Ishikawa (cell line): ENCODE measurements around the gene ANKRD11.

ENCODE experiments used
- CEBPB ChIP-seq: IDR thresholded peaks from 2 replicates; pipeline ENCODE4 v1.6.1; 2012
- EP300 ChIP-seq: IDR thresholded peaks from 2 replicates; pipeline ENCODE4 v1.6.1; 2012; ENCODE audit warnings: borderline replicate concordance
- FOXM1 ChIP-seq: IDR thresholded peaks from 2 replicates; pipeline ENCODE4 v1.6.1; 2012; ENCODE audit warnings: low read depth, borderline replicate concordance
- MAX ChIP-seq: IDR thresholded peaks from 2 replicates; pipeline ENCODE4 v1.6.1; 2012
- REST ChIP-seq: IDR thresholded peaks from 2 replicates; pipeline ENCODE4 v1.6.1; 2012; ENCODE audit warnings: low read depth, mild to moderate bottlenecking
- TEAD4 ChIP-seq: IDR thresholded peaks from 2 replicates; pipeline ENCODE4 v1.6.1; 2012
- YY1 ChIP-seq: IDR thresholded peaks from 2 replicates; pipeline ENCODE4 v1.6.1; 2012; ENCODE audit warnings: low read depth

- no peak for TF ChIP-seq TEAD4
- TF ChIP-seq MAX = no peak
- TF ChIP-seq CEBPB = no peak
- TF ChIP-seq REST = no peak
- TF ChIP-seq YY1 = no peak
- no peak for TF ChIP-seq FOXM1
- no peak for TF ChIP-seq EP300
Measured at GRCh38 chr16:89431630-89432029, 58.7 kb downstream of the ANKRD11 start.
